Measurements from ENCODE around the gene IL36B.

The IL36B gene

DNA sequence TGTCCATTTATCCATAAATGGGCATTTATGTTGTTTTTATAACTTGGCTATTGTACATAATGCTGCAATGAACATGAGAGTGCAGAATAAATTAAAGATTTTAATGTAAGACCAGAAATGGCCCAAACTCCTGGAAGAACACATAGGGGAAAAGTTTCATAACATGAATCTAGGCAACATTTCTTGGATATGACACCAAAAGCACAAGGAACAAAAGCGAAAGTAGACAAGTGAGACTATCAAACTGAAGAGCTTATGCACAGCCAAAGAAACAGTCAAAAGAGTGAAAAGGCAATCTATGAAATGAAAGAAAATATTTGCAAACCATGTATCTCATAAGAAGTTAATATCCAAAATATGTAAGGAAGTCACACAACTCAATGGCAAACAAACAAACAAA, 41.6 kb downstream of the IL36B start:
- no peak for DNase-seq (ENCODE audit: low read depth in 3 of 3)

DNA sequence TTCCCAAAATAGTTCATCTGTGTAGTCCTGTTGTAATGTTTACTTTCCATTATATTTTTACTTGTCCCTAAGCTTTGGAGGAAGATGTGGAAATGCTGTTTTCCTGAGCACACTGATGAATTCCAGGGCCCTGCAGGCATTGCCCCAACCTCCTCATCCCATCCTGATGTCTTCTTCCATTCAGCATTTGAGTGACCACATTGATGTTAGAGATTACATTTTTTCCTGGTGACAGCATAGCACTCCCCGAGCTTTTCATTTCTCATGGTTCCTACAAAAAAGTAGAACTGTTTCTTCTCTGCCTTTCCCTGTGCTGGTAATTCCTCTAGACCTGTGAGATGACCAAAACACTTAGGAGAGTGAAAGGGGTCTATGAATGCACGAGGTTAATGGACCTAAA, 42.6 kb downstream of the IL36B start:
- DNase-seq (ENCODE audit: low read depth in 3 of 3), result no peak

DNA sequence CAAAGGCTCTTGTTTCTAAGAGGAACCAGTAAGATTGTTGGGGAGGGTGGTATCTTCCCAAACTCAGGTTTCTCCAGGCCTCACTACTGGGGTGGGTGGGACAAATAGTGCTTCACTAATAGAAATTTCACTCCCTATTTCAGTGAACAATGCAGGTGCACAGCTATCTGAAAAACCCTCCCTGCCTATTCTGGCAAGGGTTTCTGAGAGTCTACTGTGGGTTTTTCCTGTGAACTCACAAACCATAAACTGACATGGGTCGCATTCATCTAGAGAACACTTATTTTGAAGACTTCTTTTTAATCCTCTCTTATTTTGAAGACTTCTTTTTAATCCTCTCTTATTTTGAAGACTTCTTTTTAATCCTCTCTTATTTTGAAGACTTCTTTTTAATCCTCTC, 43.0 kb downstream of the IL36B start:
- no peak for DNase-seq (ENCODE audit: low read depth in 3 of 3)

DNA sequence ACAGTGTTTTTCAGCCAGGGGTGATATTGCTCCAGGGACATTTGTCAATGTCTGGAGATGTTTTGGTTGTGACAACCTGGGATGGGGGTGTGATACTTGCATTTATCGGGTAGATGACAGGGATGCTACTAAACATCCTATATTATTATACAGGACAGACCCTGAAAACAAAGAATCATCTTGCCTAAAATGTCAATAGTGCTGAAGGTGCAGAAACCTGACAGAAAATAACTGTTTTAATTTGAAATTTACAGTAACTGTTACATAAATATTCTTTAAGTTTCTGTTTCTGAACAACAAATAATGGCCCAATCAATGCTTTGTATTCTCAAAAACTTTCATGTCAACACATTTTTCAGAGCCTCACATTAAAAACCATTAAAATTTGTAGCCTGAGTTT, 45.4 kb downstream of the IL36B start:
- DNase-seq (ENCODE audit: low read depth in 3 of 3), result no peak

DNA sequence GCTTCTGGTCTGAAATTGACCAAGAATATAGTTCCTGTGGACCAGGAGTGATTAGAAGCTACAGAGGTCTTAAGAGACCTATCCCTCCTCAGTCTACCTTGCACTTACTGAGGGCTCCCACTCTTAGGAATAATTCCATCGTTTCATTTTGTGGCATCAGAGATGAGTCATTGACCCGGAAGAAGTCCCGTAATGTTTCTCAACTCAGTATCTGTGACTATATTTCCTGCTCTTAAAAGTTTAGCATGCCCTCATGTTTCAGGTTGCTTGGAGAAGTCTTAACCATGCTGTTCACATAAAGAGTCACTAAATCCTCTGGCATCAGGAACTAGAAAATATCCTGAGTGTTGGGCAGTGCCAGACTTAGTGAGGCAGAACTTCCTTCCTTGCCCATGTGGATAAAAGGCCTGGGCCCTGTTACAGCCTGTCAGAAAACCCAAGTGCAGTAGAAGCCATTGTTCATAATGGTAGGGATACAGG, 47.6 kb downstream of the IL36B start, which contains the start of gene IL36A:
Gene IL36A, plus strand, starts transcription at position 430 of the 480 bp plus-strand sequence. CDS start 413 bp downstream, outside the sequence.
- DNase-seq (ENCODE audit: low read depth in 3 of 3), result no peak

DNA sequence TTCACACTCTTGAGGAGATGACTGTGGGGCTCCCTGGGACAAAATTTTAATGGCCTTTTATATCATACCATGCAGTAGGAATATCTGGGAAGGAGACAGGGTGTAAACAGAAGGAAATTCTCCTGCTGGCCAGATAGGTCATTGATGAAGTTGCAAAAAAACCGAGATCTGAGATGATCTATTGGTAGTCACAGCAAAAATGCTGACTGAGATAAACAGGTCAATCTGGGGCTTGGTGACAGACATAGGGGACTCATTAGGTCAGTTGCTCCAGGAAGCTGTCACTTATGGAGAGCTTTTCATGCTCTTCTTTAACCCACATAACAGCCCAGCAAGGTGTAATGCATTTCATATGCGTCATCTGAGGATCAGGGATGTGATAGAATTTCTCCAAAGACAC, 50.0 kb downstream of the IL36B start:
- no peak for DNase-seq (ENCODE audit: low read depth in 3 of 3)

DNA sequence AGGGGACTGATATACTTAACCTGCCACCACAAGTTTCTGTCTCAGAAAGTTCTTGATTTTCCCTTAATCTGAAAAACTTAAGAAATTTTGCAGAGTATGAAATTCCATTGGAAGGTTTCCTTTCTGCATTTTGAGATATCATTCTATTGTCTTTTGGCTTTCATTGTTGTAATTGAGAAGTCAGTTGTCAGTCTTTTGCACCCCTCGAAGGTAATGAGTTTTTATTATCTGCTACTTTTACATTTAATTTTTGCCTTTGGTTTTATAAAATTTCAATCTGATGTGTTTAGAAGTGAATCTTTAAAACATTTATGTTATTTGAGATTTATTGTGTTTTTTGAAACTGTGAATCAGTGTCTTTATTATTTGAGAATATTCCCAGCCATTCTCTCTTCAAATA, 52.2 kb downstream of the IL36B start:
- DNase-seq (ENCODE audit: low read depth in 3 of 3), result no peak

DNA sequence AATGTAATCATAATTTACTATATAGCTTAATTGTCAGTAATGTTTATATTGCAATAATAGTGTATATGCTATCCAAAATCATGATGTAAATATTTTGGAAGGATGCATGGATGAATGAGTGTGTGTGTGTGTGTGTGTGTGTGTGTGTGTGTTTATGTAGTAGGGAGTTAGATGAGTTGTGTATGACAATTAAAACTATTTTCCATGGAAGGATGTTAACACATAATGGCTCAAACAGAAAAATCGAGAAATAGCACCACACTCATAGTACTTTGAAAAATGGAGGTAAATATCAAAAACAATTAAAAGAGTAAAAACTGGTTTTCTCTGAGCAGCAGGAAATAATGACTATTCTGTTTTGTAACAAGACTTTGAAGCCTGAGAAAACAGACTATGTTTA, 55.5 kb downstream of the IL36B start:
- DNase-seq (ENCODE audit: low read depth in 3 of 3), result no peak

DNA sequence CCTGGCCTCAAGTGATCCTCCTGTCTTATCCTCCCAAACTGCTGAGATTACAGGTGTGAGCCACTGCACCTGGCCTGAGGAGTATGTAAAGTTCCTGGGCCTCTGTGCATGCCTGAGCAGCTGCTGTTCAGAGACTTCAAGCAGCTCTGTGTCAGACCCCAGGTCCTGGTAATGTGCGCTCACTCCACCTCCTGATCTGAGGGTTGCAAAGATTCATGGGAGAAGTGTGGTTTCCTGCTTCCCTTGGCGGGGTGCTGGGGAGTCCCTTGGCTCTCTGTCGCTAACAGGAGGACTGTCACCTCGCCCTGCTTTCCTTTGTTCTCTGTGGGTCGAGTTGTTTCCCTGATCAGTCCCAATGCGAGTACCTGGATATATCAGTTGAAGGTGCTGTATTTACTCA, 56.0 kb downstream of the IL36B start:
- DNase-seq (ENCODE audit: low read depth in 3 of 3), result peak; percentile 35 to 53 (median 40)

DNA sequence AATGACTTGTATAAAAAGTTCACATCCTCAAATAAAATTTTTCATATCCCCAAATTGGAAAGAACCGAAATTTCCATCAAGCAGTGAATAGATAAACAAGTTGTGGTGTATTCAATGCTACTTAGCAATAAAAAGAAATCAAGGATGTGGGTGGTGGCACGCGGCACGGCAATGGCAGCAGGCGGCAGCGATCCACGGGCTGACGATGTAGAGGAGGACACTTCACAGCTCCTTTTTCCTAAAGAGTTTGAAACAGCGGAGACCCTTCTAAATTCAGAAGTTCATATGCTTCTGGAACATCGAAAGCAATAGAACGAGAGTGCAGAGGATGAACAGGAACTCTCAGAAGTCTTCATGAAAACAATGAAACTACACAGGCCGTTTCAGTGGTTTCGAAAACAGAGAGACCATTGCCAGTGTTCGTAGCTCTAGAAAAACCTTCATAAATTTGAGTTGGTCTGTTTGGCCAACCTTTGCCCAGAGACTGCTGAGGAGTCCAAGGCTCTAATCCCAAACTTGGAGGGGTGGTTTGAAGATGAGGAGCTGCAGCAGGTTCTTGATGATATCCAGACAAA, 57.2 kb downstream of the IL36B start:
- no peak for DNase-seq (ENCODE audit: low read depth in 3 of 3)

DNA sequence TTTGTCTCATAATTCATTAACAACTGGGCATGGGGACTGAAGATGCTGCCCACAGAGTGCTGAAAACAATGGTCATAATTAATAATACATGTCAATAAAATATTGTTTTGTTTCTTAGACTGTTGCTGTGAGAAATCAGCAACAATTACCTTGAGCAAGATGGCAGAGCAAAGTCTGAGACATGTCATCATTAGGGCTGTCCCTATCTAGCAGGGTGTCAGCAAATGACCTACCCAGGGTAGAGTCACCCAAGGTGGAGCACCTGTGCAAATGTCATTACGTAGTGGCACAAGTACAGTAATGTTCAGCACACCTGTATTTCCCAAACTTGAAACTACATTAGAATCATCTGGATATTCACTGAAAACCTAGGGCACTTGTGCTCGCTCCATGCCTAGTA, 58.0 kb downstream of the IL36B start:
- no peak for DNase-seq (ENCODE audit: low read depth in 3 of 3)

DNA sequence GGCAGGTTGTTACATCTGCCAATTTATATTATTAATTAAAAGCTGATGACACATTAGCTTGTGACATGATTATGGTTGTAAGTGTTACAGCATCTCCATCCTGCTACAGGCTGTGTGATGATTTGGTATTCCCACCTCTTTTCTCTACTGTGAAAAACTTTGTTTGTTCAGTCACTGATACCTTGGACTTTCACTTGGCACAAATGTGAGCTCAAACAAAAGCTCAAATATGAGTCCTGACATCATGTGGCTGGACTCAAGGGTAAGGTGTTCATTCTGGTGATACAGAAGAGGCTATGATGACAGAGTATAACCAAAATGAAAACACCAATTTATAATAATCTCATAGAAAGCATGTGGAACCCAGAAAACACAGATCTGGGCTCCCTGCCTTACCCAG, 58.8 kb downstream of the IL36B start:
- DNase-seq (ENCODE audit: low read depth in 3 of 3), result no peak

DNA sequence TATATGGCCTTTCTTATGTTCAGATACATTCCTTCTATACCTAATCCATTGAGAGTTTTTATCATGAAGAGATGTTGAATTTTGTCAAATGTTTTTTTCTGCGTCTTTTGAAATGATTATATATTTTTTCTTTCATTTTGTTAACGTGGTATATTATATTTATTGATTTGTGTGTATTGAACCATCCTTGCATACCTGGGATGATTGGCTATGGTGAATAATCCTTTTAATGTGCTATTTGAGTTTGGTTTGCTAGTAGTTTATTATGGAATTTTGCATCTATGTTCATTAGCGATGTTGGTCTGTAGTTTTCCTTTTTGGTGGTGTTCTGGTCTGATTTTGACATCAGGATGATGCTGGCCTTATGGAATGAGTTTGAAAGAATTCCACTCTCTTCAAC, 63.1 kb downstream of the IL36B start:
- DNase-seq (ENCODE audit: low read depth in 3 of 3), result no peak

DNA sequence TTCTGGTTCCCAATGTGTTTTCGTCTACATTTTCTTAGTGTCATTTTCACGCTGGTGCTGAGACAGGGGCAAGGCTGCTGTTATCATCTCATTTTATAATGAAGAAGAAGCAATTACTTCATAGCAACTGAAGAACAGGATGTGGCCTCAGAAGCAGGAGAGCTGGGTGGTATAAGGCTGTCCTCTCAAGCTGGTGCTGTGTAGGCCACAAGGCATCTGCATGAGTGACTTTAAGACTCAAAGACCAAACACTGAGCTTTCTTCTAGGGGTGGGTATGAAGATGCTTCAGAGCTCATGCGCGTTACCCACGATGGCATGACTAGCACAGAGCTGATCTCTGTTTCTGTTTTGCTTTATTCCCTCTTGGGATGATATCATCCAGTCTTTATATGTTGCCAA, 67.6 kb downstream of the IL36B start:
- no peak for DNase-seq (ENCODE audit: low read depth in 3 of 3)

DNA sequence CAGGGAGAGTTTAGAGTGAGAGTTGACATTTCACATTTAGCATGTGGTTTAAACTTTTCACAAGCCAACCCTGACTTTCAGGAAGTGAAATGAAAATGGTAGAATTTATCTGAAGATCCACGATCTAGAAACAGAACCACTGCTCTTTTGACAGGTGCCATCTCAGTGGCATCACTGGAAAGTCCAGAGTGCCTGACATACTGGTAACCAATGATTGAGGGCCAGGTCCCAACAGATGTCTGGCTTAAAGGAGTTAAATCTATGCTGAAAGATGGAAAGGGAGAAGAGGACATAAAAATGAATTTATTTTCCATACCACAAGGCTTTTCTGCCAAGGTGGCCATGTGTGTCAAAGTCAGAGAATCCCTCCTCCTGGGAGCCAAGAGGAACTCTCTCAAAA, 72.1 kb downstream of the IL36B start:
- DNase-seq (ENCODE audit: low read depth in 3 of 3), result no peak

DNA sequence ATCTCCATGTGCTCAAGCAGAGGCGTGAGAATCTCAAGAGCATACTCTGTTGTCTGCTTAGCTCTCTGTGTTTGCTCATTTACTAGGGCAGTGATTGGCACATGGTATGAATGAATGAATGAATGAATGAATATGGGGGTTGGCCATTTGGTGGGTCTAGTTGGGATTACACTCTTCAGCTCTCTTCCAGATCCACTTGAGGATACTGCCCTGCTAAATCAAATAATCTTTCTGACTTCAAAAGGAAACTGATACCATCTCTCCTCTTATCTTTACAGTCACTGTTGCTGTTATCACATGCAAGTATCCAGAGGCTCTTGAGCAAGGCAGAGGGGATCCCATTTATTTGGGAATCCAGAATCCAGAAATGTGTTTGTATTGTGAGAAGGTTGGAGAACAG, 72.9 kb downstream of the IL36B start:
- DNase-seq (ENCODE audit: low read depth in 3 of 3), result no peak

DNA sequence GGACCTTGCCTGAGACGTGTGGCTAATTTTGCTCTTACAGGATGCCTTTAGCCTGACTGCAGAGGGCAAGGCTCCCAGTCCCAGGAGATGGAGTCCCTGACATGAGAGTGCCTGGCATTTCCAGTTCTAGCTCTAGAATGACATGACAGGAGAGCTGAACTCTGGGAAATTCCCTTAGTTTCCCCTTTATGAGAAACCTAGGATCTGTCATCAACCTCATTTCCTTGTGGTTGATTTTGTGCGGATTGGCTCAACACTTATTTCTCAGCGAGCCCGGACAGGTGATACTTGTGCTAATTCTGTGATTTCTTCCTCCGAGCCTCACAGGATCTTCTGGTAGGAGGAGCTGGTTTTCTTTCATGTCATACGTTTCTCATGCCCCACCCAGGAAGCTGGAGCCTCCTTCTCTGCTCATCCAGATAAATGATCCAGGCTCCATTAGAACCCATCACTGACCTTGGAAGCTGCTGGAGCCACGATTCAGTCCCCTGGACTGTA, 75.1 kb downstream of the IL36B start, which contains the start of gene IL36G:
Gene IL36G, plus strand, starts transcription at position 448 of the 498 bp plus-strand sequence. CDS start 633 bp downstream, outside the sequence.
- no peak for DNase-seq (ENCODE audit: low read depth in 3 of 3)

Measured in stimulated activated CD4-positive, alpha-beta T cell treated with anti-CD3 and anti-CD28 coated beads, TNF-alpha, amount 100 ng/mL, for 24 hours (primary cell).